HL-60 (cell line): ENCODE data around the gene TMEM255B.

Experiments
- POLR2AphosphoS5 ChIP-seq: IDR thresholded peaks from 2 replicates; pipeline ENCODE4 v1.6.1; 2012; ENCODE audit warnings: low read depth
- TF ChIP-seq, protein P1 (sequence below): IDR thresholded peaks from one replicate; pipeline ENCODE4 v1.5.1; 2011; ENCODE audit warnings: low read length, control low read depth, inconsistent platforms; ENCODE audit not compliant: insufficient read depth

- TF ChIP-seq, protein P1, sequence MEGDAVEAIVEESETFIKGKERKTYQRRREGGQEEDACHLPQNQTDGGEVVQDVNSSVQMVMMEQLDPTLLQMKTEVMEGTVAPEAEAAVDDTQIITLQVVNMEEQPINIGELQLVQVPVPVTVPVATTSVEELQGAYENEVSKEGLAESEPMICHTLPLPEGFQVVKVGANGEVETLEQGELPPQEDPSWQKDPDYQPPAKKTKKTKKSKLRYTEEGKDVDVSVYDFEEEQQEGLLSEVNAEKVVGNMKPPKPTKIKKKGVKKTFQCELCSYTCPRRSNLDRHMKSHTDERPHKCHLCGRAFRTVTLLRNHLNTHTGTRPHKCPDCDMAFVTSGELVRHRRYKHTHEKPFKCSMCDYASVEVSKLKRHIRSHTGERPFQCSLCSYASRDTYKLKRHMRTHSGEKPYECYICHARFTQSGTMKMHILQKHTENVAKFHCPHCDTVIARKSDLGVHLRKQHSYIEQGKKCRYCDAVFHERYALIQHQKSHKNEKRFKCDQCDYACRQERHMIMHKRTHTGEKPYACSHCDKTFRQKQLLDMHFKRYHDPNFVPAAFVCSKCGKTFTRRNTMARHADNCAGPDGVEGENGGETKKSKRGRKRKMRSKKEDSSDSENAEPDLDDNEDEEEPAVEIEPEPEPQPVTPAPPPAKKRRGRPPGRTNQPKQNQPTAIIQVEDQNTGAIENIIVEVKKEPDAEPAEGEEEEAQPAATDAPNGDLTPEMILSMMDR: no peak
- TF ChIP-seq POLR2AphosphoS5: no peak
Measured at GRCh38 chr13:113734099-113734825, 24.8 kb upstream of the TMEM255B start.
